HCEC 1CT (cell line): Measurements from ENCODE around the gene EIF5A2.
A peak's percentile ranks its signal among the peaks of the same experiment; 100 is the strongest.
"Not testable (repeated sequence)": the region's sequence is repeated elsewhere in the genome, so short reads cannot be mapped to it uniquely, and the experiment has no call there.

Source experiments
- DNase-seq: peaks from one replicate; pipeline ENCODE4 v3.0.0-alpha.2; 2017

Gene EIF5A2

GRCh38 chr3:170896333-170896732 lies 12.1 kb downstream of the EIF5A2 start:
- not testable (repeated sequence) for DNase-seq

- DNase-seq = no peak
Measured at GRCh38 chr3:170893895-170894294, 14.5 kb downstream of the EIF5A2 start.

GRCh38 chr3:170889630-170890029 lies 18.8 kb downstream of the EIF5A2 start:
- no peak for DNase-seq

GRCh38 chr3:170889132-170889531 lies 19.3 kb downstream of the EIF5A2 start:
- no peak for DNase-seq

- not testable (repeated sequence) for DNase-seq
Measured at GRCh38 chr3:170884109-170884930, 24.1 kb downstream of the EIF5A2 start.

GRCh38 chr3:170878688-170879087 lies 29.7 kb downstream of the EIF5A2 start:
- not testable (repeated sequence) for DNase-seq

- not testable (repeated sequence) for DNase-seq
Measured at GRCh38 chr3:170877311-170877710, 31.1 kb downstream of the EIF5A2 start.

- no peak for DNase-seq
Measured at GRCh38 chr3:170876537-170876936, 31.9 kb downstream of the EIF5A2 start.

- peak; percentile 94 for DNase-seq
Measured at GRCh38 chr3:170869645-170870593, 38.5 kb downstream of the EIF5A2 start, which contains the start of gene RPL22L1. Gene RPL22L1 (minus strand): TSS chr3:170870195. CDS start chr3:170870167, 28 bp downstream.

- no peak for DNase-seq
Measured at GRCh38 chr3:170869239-170869590, 39.2 kb downstream of the EIF5A2 start.

- no peak for DNase-seq
Measured at GRCh38 chr3:170868577-170869238, 39.7 kb downstream of the EIF5A2 start.

GRCh38 chr3:170867143-170867937 lies 41.1 kb downstream of the EIF5A2 start:
- DNase-seq = no peak

GRCh38 chr3:170866499-170866898 lies 41.9 kb downstream of the EIF5A2 start:
- DNase-seq = no peak

- no peak for DNase-seq
Measured at GRCh38 chr3:170865209-170866094, 43.0 kb downstream of the EIF5A2 start.

- no peak for DNase-seq
Measured at GRCh38 chr3:170864525-170865208, 43.8 kb downstream of the EIF5A2 start.

GRCh38 chr3:170863816-170864215 lies 44.6 kb downstream of the EIF5A2 start:
- no peak for DNase-seq

GRCh38 chr3:170862618-170863374 lies 45.6 kb downstream of the EIF5A2 start:
- no peak for DNase-seq

GRCh38 chr3:170858599-170858998 lies 49.8 kb downstream of the EIF5A2 start:
- no peak for DNase-seq

GRCh38 chr3:170852324-170852723 lies 56.1 kb downstream of the EIF5A2 start:
- no peak for DNase-seq
